Progenitor cell of endocrine pancreas (in vitro differentiated cells): Measurements from ENCODE around the gene GAS7. TPM values are rescaled to one million over a fixed set of nuclear protein-coding genes. Genes with fewer than 3 reads are reported as not detected.
A peak's percentile ranks its signal among the peaks of the same experiment; 100 is the strongest.

Experiments used
- DNase-seq: peaks from one replicate; pipeline ENCODE4 v3.0.0; 2021; ENCODE audit warnings: low spot score; ENCODE audit not compliant: unreplicated experiment
- H3K27ac Mint-ChIP-seq: 2 replicates; pipeline ENCODE4 v1.8.0; 2021; ENCODE audit warnings: mild to moderate bottlenecking, moderate library complexity, mixed read lengths
- H3K27me3 Mint-ChIP-seq: 2 replicates; pipeline ENCODE4 v1.8.0; 2021; ENCODE audit warnings: mixed read lengths
- H3K36me3 Mint-ChIP-seq: 2 replicates; pipeline ENCODE4 v1.8.0; 2022; ENCODE audit warnings: mixed read lengths; ENCODE audit not compliant: insufficient read depth
- H3K4me1 Mint-ChIP-seq: 2 replicates; pipeline ENCODE4 v1.8.0; 2021; ENCODE audit warnings: low read depth, mixed read lengths
- H3K4me3 Mint-ChIP-seq: 2 replicates; pipeline ENCODE4 v1.8.0; 2021; ENCODE audit warnings: low read depth, mild to moderate bottlenecking, moderate library complexity, mixed read lengths
- H3K9me3 Mint-ChIP-seq: 2 replicates; pipeline ENCODE4 v1.8.0; 2021; ENCODE audit warnings: low read depth, mixed read lengths
- total RNA-seq: library from RNA; stranded (reverse); gene quantifications from 2 replicates; pipeline ENCODE4 v1.2.1, GENCODE V29; 2021
- TF ChIP-seq, protein P1 (sequence below): fragments of 200-600 bp; sonication (generic); IDR thresholded peaks from one replicate; pipeline ENCODE4 v1.5.0; 2021; ENCODE audit warnings: antibody characterized with exemption, mild to moderate bottlenecking; ENCODE audit not compliant: unreplicated experiment

The GAS7 gene
- total RNA-seq, 1 donor from 2014 or later = 3.4 TPM

GRCh38 chr17:10219193-10219592 lies 20.8 kb upstream of the GAS7 start:
- no peak overlapping the region for H3K4me3 Mint-ChIP-seq
- peaks cover 3% of the 10 kb centered on the region for H3K4me1 Mint-ChIP-seq
- H3K9me3 Mint-ChIP-seq = no peaks in the 10 kb centered on the region
- TF ChIP-seq, protein P1, sequence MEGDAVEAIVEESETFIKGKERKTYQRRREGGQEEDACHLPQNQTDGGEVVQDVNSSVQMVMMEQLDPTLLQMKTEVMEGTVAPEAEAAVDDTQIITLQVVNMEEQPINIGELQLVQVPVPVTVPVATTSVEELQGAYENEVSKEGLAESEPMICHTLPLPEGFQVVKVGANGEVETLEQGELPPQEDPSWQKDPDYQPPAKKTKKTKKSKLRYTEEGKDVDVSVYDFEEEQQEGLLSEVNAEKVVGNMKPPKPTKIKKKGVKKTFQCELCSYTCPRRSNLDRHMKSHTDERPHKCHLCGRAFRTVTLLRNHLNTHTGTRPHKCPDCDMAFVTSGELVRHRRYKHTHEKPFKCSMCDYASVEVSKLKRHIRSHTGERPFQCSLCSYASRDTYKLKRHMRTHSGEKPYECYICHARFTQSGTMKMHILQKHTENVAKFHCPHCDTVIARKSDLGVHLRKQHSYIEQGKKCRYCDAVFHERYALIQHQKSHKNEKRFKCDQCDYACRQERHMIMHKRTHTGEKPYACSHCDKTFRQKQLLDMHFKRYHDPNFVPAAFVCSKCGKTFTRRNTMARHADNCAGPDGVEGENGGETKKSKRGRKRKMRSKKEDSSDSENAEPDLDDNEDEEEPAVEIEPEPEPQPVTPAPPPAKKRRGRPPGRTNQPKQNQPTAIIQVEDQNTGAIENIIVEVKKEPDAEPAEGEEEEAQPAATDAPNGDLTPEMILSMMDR = no peak
- H3K27ac Mint-ChIP-seq = no peak overlapping the region
- no peak for DNase-seq
- peaks cover 3% of the 10 kb centered on the region for H3K27me3 Mint-ChIP-seq
- H3K36me3 Mint-ChIP-seq = no peaks in the 10 kb centered on the region

DNA sequence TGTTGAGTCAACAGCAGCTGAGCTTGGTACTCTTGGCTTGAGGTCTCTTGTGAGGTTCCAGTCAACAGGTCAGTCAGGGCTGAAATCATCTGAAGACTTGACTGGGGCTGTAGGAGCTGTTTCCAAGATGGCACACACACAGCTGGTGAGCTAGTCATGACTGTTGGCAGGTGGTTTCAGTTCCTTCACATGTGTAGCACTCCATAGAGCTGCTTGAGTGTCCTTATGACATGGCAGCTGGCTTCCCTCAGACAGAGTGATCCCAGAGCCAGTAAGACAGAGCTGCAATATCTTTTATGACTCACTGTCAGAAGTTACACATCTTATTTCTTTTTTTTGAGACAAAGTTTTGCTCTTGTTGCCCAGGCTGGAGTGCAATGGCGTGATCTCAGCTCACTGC lies 19.5 kb upstream of the GAS7 start:
- Mint-ChIP-seq H3K27ac (no peak overlapping the region), H3K27me3 (peaks cover 3% of the 10 kb centered on the region), H3K4me1 (peaks cover 3% of the 10 kb centered on the region), H3K4me3 (no peak overlapping the region), H3K9me3 (no peaks in the 10 kb centered on the region), H3K36me3 (no peaks in the 10 kb centered on the region)
- TF ChIP-seq, protein P1 = no peak
- DNase-seq = no peak

DNA sequence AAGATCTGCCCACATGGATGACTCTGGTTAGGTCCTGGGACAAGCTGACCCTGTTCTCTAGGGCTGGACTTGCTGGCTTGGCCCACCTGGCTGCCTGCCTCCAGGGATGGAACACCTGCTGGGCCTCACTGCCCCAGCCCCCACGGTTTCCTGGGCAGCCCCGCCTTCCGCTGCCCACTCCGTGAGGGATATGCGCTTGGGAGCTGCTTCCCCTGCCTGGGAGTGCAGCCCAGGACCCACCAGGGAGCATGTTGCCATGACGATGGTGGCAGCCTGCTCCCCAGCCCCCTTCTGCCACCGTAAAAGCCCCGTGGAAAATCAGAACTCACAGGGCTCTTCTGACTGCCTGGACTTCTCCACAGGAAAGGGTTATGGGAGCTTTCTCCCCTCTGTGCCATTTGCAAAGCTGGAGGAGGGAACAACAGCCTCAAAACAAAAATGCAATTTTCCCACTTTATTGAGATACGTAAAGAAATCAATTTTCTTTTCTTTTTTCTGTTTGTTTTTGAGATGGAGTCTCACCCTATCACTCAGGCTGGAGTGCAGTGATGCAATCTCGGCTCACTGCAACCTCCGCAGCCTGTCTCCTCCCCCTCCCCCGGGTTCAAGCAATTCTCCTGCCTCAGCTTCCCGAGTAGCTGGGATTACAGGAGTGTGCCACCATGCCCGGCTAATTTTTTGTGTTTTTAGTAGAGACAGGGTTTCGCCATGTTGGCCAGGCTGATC lies 18.0 kb upstream of the GAS7 start:
- TF ChIP-seq, protein P1 = no peak
- Mint-ChIP-seq H3K27ac (no peak overlapping the region), H3K9me3 (no peaks in the 10 kb centered on the region), H3K27me3 (peaks cover 3% of the 10 kb centered on the region), H3K4me3 (peak overlapping the region; percentile 24), H3K36me3 (no peaks in the 10 kb centered on the region), H3K4me1 (peaks cover 1% of the 10 kb centered on the region)
- DNase-seq = no peak

DNA sequence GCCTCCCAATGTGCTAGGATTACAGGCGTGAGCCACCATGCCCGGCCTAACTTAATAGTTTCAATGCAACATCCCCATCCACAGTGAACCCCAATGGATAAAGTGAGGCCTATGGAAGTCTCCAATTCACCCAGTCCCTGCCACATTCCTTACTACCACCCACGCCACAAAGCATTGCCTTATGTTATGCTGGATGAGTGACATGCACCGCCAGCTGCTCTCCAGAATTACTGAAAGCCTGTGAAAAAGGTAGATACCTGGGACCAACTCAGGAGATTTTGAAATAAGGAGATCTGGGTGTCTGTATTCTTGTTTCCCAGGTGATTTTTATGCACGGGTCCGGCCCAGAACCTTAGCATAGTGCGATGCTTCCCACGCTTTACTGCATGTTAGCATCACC lies 16.9 kb upstream of the GAS7 start:
- TF ChIP-seq, protein P1 = no peak
- Mint-ChIP-seq H3K27ac (no peak overlapping the region), H3K36me3 (no peaks in the 10 kb centered on the region), H3K4me1 (peaks cover 3% of the 10 kb centered on the region), H3K27me3 (peaks cover 3% of the 10 kb centered on the region), H3K9me3 (no peaks in the 10 kb centered on the region), H3K4me3 (no peak overlapping the region)
- no peak for DNase-seq

GRCh38 chr17:10211666-10212065 lies 13.3 kb upstream of the GAS7 start:
- Mint-ChIP-seq H3K4me1 (peaks cover 8% of the 10 kb centered on the region), H3K27ac (no peak overlapping the region), H3K27me3 (no peaks in the 10 kb centered on the region), H3K36me3 (no peaks in the 10 kb centered on the region), H3K4me3 (no peak overlapping the region), H3K9me3 (no peaks in the 10 kb centered on the region)
- TF ChIP-seq, protein P1 = no peak
- no peak for DNase-seq
